ENCODE results near the gene FOXR1.

The FOXR1 gene

DNA sequence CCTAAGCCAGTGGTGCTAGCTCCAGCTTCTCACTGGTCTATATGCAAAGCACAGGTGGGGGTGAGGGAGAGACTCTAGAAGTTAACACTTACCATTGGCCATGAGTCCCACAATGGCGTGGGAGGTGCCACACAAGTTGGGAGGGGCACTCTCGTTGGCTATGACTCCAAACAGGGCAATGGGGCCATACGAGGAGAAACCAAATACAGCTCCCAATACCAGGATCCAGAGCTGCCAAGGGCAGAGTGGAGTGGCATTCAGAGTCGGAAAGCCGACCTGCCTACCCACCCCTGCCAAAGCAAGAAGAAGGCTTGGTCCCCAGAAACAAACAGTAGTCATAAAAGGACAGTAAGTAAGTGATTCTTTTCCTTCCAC is 53.5 kb downstream of the FOXR1 start:
- DNase-seq (ENCODE audit: low read depth in 2 of 2, low spot score in 1 of 2) = no peak

GRCh38 chr11:119025541-119025940 is 54.0 kb downstream of the FOXR1 start:
- no peak for DNase-seq (ENCODE audit: low read depth in 2 of 2, low spot score in 1 of 2)

DNA sequence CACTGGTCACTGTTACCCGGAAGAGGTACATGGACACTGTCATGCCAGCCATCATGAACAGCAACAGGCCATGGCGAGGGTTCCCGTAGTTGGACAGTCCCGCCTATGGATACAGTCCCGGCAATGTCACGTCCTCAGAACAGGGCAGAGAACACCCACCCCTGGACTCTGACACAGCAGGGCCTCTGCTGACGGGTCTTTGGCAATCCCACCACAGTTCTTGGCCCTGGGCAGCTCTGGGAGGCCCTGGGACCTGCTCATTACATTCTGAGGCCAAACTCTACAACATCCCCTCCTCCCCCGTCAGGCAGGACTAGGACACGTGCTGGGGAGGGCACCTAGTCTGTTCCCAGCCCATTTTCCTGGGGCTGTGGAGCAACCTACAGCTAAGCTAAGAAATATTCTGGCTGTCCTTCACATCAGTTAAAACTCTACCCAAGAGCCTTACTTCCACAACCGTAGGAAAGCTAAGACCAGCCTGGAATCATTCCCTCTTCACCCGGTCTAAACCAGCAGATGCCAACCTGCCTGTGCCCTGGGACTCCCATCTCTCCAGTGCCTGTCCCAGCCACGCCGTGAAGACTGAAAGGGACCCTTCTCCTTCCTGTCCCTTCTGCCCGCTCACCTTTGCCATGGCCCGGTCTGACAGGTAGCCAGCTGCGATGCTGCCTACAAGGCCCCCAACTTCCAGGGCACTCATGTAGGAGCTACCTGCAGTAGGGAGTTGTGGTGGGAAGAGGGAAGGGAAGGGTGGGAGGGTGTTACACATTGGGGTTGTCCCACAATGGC is 54.6 kb downstream of the FOXR1 start:
- DNase-seq (ENCODE audit: low read depth in 2 of 2, low spot score in 1 of 2) = no peak

GRCh38 chr11:119026970-119027369 is 55.4 kb downstream of the FOXR1 start:
- no peak for DNase-seq (ENCODE audit: low read depth in 2 of 2, low spot score in 1 of 2)

DNA sequence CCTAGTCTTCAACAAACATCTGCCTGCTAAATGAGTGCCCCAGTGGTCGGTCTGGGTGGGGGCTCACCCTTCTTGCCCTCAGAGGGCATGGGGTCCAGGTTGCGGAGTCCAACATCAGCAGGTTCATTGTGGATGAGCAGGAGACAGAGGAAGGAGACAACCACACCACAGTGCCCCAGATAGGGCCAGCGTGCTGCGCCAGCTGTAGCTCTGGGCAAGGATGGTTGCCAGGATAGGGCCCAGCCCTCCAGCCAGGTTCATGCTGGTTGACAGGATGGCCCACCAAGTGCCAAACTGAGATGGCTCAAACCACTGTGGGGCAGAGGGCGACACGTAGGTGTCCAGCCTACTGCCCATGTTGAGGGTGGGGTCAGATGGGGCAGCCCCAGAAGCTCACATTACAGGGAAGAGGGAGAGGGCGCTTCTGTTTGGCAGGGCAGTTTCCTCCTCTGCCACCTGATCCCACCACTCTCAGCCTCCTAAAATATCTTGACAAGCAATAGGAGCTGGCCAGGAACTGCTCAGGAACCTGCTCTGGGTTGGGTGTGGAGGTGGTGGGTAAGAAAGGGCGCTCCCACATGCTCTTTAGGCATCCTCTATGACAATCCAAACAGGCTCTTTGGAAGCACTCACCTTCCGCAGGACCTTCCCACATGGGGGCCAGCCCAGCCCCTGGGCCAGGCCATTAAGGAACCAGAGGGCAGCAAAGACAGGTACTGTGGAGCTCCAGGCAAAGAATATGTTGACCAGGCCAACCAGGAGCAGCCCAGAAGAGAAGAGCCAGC is 56.2 kb downstream of the FOXR1 start:
- no peak for DNase-seq (ENCODE audit: low read depth in 2 of 2, low spot score in 1 of 2)

GRCh38 chr11:119028346-119029068 is 56.9 kb downstream of the FOXR1 start:
- DNase-seq (ENCODE audit: low read depth in 2 of 2, low spot score in 1 of 2) = no peak

DNA sequence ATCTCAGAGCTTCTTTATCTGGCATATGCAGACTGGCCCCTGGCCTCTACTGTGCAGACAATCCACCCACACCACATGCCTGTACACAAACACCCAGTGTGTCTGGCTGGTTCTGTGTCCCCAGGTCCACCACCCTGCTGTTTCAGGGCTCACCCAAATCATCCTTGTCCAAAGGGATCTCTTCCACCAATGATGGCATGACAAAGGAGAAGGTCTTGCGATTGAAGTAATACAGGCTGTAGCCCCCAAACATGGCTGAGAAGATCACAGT is 57.4 kb downstream of the FOXR1 start:
- no peak for DNase-seq (ENCODE audit: low read depth in 2 of 2, low spot score in 1 of 2)

- no peak for DNase-seq (ENCODE audit: low read depth in 2 of 2, low spot score in 1 of 2)
Measured at GRCh38 chr11:119029340-119030028, 57.9 kb downstream of the FOXR1 start.

- no peak for DNase-seq (ENCODE audit: low read depth in 2 of 2, low spot score in 1 of 2)
Measured at GRCh38 chr11:119030029-119030328, 58.4 kb downstream of the FOXR1 start.

DNA sequence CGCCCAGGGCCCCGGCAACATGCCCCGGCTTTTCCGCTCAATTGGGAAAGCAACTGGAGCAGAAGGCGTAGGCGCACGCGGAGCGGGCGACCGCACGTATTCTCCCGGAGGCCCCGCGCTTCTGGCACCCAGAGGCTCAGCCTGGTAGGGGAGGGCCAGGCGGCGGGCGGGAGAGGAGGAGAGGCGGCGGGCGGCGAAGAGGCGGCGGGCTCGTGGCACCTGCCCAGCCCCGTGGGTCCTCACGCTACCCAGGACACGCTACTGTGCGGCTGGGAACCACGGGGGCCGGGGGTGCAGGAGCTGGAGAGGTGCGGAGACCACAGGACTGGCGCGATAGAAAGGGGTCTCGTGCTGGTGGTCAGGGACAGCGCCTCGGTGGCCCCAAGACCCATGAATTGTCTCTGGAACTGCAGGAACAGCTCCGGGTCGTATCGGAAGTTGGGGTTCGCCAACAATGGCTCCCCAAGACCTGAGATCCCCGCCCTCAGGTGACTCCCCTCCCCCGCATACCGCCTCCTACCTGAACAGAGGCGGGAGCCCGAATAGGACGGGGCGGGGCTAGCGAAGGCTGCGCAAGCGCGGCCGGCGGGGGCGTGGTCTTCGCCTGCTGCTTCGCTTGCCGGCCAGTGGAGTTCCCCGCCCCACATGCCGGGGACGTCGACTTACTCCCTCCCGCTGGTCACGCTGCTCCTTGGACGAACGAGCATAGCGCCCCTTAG is 58.9 kb downstream of the FOXR1 start, which contains the start of gene SLC37A4:
SLC37A4 (minus strand) TSS at position 549 of the 719 bp plus-strand sequence.
- DNase-seq (ENCODE audit: low read depth in 2 of 2, low spot score in 1 of 2) = peak; percentile 98

Data from stimulated activated CD8-positive, alpha-beta memory T cell treated with anti-CD3 and anti-CD28 coated beads, Interleukin-4, amount 100 ng/mL, for 4 hours (primary cell).